ENCODE results near the gene P2RY2.

DNA sequence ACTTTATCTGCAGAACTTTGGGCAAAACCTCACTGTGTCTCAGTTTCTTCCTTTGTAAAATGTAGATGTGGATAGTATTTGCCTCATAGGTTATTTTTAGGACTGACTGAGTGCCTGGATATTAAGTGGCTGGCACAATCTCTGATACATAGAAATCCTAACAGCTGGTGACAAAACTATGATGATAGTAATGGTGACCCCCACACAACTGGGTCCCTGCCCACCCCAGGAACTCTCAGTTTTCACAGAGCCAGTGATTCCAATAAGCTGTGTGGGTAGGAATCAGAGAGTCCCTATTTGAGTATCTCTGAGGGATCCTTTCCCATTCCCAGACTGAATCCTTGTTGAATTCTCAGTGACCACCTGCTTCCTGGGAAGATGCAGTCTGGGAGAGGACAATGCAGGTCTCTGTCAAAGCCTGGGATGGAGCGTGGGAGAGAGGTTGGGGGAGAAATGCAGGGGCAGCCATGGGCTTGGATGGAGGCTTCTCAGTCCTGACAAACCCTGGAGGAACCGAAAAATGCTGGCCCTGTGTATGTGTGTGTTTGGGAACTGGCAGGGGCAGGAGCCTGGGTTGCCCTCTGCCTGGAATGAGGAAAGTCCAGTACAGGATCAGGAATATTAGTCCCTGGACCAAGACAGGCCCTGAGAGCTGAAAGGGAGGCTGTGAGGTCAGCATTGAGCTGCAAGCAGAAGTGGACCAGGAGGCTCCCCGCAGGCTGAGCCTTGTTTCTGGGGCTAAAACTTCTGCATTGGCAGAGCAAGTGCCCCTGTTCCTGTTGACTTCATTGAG, 48.0 kb downstream of the P2RY2 start:
- TF ChIP-seq, protein P1, sequence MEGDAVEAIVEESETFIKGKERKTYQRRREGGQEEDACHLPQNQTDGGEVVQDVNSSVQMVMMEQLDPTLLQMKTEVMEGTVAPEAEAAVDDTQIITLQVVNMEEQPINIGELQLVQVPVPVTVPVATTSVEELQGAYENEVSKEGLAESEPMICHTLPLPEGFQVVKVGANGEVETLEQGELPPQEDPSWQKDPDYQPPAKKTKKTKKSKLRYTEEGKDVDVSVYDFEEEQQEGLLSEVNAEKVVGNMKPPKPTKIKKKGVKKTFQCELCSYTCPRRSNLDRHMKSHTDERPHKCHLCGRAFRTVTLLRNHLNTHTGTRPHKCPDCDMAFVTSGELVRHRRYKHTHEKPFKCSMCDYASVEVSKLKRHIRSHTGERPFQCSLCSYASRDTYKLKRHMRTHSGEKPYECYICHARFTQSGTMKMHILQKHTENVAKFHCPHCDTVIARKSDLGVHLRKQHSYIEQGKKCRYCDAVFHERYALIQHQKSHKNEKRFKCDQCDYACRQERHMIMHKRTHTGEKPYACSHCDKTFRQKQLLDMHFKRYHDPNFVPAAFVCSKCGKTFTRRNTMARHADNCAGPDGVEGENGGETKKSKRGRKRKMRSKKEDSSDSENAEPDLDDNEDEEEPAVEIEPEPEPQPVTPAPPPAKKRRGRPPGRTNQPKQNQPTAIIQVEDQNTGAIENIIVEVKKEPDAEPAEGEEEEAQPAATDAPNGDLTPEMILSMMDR (IDR thresholded peaks at IDR 0.05), result no peak
- no peak for TF ChIP-seq EP300 (IDR thresholded peaks at IDR 0.05)
